ENCODE measurements around the gene MLH3.

Gene MLH3

DNA sequence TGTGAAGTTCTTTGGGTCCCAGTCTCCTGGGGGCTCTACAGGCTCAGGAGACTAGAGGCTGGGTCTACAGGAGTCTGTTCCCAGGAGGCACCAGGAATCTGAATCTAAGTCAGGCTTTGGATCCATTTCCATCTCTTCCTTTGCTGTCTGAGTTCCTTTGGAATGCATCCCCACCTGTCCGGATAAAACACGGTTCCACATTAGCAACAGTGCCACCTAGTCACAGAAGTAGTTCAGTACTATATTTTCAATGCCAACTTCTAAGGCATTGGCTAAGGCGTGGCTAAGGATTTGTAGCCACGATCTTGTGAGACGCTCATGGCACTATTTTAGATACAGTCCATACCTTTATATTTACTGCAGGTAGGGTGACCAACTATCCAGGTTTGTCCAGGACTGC lies 33.2 kb upstream of the MLH3 start:
- TF ChIP-seq, protein P1, sequence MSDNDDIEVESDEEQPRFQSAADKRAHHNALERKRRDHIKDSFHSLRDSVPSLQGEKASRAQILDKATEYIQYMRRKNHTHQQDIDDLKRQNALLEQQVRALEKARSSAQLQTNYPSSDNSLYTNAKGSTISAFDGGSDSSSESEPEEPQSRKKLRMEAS (IDR thresholded peaks at IDR 0.05; ENCODE audit: low read depth, low read length) = no peak
- TF ChIP-seq, protein P2, sequence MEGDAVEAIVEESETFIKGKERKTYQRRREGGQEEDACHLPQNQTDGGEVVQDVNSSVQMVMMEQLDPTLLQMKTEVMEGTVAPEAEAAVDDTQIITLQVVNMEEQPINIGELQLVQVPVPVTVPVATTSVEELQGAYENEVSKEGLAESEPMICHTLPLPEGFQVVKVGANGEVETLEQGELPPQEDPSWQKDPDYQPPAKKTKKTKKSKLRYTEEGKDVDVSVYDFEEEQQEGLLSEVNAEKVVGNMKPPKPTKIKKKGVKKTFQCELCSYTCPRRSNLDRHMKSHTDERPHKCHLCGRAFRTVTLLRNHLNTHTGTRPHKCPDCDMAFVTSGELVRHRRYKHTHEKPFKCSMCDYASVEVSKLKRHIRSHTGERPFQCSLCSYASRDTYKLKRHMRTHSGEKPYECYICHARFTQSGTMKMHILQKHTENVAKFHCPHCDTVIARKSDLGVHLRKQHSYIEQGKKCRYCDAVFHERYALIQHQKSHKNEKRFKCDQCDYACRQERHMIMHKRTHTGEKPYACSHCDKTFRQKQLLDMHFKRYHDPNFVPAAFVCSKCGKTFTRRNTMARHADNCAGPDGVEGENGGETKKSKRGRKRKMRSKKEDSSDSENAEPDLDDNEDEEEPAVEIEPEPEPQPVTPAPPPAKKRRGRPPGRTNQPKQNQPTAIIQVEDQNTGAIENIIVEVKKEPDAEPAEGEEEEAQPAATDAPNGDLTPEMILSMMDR (IDR thresholded peaks at IDR 0.05; ENCODE audit: low read depth, low read length) = no peak
- TF ChIP-seq MYC (IDR thresholded peaks at IDR 0.05; ENCODE audit: low read depth, low read length) (no peak), POLR2A (IDR thresholded peaks at IDR 0.05; ENCODE audit: extremely low read depth, insufficient read length) (no peak)
- no peak for DNase-seq (ENCODE audit: low read depth)

DNA sequence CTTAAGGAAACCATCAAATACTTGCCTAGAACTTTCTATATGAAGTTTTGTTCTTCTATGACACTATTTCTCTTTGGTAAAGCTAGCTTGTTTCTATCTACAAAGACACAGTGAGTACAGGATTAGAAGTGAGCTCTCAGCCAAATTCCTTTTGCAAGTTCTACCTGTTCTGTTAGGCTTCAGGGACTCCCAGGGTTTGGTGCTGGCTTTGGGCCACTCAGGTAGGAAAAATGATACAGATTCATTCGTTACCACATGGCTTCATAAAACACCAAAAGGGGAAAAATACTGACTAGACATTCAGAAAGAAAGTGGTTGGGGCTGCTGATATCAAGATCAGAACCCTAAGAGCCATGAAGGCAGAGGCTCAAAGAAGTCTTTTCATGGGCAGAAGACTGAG lies 32.0 kb upstream of the MLH3 start:
- no peak for DNase-seq (ENCODE audit: low read depth)
- no peak overlapping the region for H3K4me3 ChIP-seq (ENCODE audit: low read depth, low read length)
- TF ChIP-seq, protein P1 (IDR thresholded peaks at IDR 0.05; ENCODE audit: low read depth, low read length) = no peak
- no peak for TF ChIP-seq MYC (IDR thresholded peaks at IDR 0.05; ENCODE audit: low read depth, low read length)
- TF ChIP-seq POLR2A (IDR thresholded peaks at IDR 0.05; ENCODE audit: extremely low read depth, insufficient read length) = no peak
- TF ChIP-seq, protein P2 (IDR thresholded peaks at IDR 0.05; ENCODE audit: low read depth, low read length) = no peak

More for the DNA sequence above, 33.2 kb upstream of the MLH3 start:
- H3K4me3 ChIP-seq (ENCODE audit: low read depth, low read length) = no peak overlapping the region

DNA sequence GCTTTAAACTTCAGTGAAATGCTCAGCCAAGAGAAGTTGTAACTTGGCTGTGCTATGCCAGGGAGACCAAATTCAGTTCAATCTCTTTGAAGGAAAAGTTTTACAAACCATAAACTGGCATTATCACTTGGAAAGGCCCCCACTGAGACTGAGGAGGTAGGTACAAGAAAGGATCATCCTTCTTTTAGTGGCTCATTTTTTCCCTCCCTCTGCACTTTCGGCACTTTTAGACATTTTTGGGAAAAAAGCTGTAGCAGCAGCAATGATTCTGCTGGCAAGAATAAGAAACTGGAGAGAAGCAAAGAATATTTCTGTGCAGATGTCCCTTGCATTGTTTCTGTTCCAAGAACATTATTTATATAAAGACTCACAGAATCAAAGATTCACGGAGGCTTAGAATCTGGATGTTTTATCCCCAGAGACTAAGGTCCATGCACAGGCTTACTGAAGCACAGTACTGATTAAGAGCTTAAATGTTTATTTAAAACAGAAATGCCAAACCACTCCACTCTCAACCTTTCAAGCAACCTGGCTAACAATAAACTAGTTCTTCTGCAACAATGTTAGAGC lies 30.5 kb upstream of the MLH3 start:
- no peak overlapping the region for H3K4me3 ChIP-seq (ENCODE audit: low read depth, low read length)
- no peak for TF ChIP-seq MYC (IDR thresholded peaks at IDR 0.05; ENCODE audit: low read depth, low read length)
- TF ChIP-seq, protein P1 (IDR thresholded peaks at IDR 0.05; ENCODE audit: low read depth, low read length) = no peak
- DNase-seq (ENCODE audit: low read depth) = no peak

DNA sequence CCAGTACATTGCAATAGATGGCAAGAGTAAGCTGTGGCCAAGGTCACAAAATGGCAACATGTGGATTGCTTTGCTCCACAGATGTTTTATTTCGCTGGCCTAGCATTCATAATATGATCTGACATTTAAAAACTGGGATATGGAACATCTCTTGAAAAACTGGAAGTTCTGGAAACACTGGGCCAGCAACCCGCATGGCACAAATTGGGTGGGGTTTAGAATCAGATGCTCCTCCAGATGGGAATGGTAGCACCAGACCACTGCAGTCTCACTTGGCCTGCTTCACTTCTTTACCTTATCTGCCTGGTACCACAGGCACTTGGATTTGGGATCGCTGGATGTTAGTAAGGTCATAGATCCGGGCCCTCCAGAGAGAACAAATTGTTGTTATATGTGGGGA lies 28.3 kb upstream of the MLH3 start:
- no peak overlapping the region for H3K4me3 ChIP-seq (ENCODE audit: low read depth, low read length)
- no peak for DNase-seq (ENCODE audit: low read depth)
- TF ChIP-seq POLR2A (IDR thresholded peaks at IDR 0.05; ENCODE audit: extremely low read depth, insufficient read length) = no peak
- TF ChIP-seq MYC (IDR thresholded peaks at IDR 0.05; ENCODE audit: low read depth, low read length) = no peak
- TF ChIP-seq, protein P1 (IDR thresholded peaks at IDR 0.05; ENCODE audit: low read depth, low read length) = no peak
- TF ChIP-seq, protein P2 (IDR thresholded peaks at IDR 0.05; ENCODE audit: low read depth, low read length) = no peak

DNA sequence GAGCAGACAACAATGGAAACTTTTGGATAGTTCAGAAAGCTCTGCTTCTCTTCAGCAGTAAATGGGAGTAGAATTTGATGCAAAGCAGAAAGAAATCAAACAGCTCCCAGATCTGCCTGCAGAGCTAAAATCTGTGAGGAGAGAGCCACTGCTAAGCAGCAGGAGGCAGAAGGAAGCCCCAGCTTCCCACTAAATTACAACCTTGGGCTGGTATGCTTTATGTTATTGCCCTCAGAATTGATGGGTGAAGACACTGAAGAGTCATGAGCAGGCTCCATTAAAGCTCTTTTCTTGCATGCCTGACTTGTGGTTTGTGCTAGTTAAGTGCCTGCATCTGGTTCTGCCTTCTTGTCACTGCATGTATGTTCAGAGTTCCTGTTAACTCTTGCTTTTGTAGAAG lies 26.5 kb upstream of the MLH3 start:
- no peak for TF ChIP-seq POLR2A (IDR thresholded peaks at IDR 0.05; ENCODE audit: extremely low read depth, insufficient read length)
- TF ChIP-seq, protein P1 (IDR thresholded peaks at IDR 0.05; ENCODE audit: low read depth, low read length) = no peak
- TF ChIP-seq MYC (IDR thresholded peaks at IDR 0.05; ENCODE audit: low read depth, low read length) = no peak
- TF ChIP-seq, protein P2 (IDR thresholded peaks at IDR 0.05; ENCODE audit: low read depth, low read length) = no peak
- H3K4me3 ChIP-seq (ENCODE audit: low read depth, low read length) = no peak overlapping the region
- no peak for DNase-seq (ENCODE audit: low read depth)

DNA sequence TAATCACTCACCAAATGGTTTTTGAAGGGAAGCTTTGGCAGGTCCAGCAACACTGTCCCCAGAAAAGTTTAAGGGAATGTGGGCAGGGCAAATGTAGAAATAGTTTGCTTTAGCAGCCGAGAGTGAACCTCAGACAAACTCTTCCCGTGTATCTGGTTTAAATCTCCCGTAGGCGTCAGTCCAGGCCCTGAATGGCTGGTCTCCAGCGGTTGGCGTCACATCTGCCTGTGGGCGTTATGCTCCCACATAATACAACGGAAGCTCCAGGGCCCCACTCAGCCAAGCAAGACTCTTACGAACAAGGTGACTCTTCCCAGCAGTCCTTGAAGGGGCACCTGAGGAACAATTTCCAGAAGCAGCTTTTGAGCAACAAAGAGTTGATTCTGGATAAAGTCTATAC lies 19.1 kb upstream of the MLH3 start:
- no peak overlapping the region for H3K4me3 ChIP-seq (ENCODE audit: low read depth, low read length)
- TF ChIP-seq MYC (IDR thresholded peaks at IDR 0.05; ENCODE audit: low read depth, low read length) (no peak), POLR2A (IDR thresholded peaks at IDR 0.05; ENCODE audit: extremely low read depth, insufficient read length) (no peak)
- TF ChIP-seq, protein P1 (IDR thresholded peaks at IDR 0.05; ENCODE audit: low read depth, low read length) = no peak
- TF ChIP-seq, protein P2 (IDR thresholded peaks at IDR 0.05; ENCODE audit: low read depth, low read length) = no peak

More for the DNA sequence above, 19.1 kb upstream of the MLH3 start:
- no peak for DNase-seq (ENCODE audit: low read depth)

Data from NB4 (cell line).